ENCODE data around the gene PDIA4.
A peak's percentile ranks its signal among the peaks of the same experiment; 100 is the strongest.

PDIA4 gene

GRCh38 chr7:148967602-148968001 lies 60.7 kb downstream of the PDIA4 start:
- DNase-seq (ENCODE audit: low spot score), result no peak

DNA sequence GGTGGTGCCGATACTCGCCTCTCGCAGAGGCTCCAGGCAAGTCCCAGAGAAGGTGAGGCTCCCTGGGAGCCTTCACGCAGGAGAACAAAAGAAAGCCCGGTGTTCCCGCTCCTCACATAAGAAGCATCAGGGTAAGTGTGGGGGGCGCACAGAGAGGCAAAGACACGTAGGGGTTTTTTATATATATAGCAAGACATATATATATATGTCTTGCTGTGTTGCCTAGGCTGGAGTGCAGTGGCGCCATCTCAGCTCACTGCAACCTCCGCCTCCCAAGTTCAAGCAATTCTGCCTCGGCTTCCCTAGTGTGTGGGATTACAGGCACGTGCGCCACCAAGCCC lies 61.3 kb downstream of the PDIA4 start:
- no peak for DNase-seq (ENCODE audit: low spot score)

- DNase-seq (ENCODE audit: low spot score), result no peak
Observed at GRCh38 chr7:148964483-148965267, 63.6 kb downstream of the PDIA4 start.

GRCh38 chr7:148963583-148964482 lies 64.5 kb downstream of the PDIA4 start:
- peak; percentile 22 for DNase-seq (ENCODE audit: low spot score)

DNA sequence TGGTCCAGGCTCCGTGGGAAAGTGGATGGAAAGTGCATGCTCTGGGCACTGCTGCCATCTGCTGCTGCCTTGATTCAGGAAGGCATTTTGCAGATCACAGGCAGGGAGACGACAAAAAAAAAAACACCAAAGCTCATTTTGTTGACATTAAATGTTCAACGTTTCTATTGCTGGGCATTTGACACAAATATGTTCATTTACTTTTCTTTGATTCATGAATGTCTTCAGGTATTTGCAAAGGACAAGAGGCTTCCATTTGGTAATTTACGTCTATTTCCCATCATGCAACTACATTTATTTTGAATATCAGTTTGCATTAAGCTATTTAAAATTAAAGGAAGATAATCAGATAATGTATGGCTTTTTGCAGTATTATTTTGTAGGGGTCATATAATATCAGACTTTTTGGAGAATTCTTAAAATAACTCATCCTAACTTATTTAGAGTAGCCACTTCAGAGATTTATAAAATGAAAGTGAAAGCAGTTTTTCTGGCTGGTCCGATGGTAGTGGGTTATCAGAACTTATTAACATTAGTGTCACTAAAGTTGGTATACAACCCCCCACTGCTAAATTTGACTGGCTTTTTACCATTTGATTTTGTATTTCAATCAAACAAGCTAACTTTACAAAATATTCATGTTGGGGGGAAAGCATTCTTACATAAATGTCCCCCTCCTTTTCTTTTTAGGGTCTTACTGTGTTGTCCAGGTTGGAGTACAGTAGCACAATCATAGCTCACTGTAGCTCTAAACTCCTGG lies 65.3 kb downstream of the PDIA4 start:
- DNase-seq (ENCODE audit: low spot score), result peak; percentile 91

DNA sequence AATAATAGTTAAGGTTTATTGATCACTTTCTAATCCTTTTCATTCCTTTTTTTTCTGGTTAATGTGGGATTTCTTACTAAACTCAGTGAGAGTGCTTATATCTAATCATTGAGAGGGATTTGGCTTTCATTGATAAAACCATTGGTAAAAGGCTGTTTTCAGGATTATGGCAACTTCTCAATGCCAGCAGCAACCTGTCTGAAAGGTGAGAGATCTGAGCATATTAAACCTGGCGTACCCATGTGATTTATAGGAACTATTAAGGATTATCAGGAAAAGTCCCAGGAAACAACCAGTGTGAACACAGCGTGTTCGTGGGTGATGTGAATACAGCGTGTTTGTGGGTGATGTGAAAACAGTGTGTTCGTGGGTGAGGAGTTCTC lies 65.9 kb downstream of the PDIA4 start:
- no peak for DNase-seq (ENCODE audit: low spot score)

- no peak for DNase-seq (ENCODE audit: low spot score)
Observed at GRCh38 chr7:148959726-148960125, 68.6 kb downstream of the PDIA4 start.

GRCh38 chr7:148958061-148958460 lies 70.2 kb downstream of the PDIA4 start:
- no peak for DNase-seq (ENCODE audit: low spot score)

- no peak for DNase-seq (ENCODE audit: low spot score)
Observed at GRCh38 chr7:148954766-148955165, 73.5 kb downstream of the PDIA4 start.

GRCh38 chr7:148953676-148954075 lies 74.6 kb downstream of the PDIA4 start:
- DNase-seq (ENCODE audit: low spot score), result no peak

Data from Ammon's horn (tissue), 1 donor.